ENCODE results near the gene IL22RA1.

IL22RA1 gene

GRCh38 chr1:24096009-24096738 is 46.8 kb downstream of the IL22RA1 start:
- no peaks in the 10 kb centered on the region for H3F3A ChIP-seq (ENCODE audit: insufficient read depth)
- no peaks in the 10 kb centered on the region for H3K79me2 ChIP-seq (ENCODE audit: insufficient read depth, low read length)
- H3K9ac ChIP-seq (ENCODE audit: low read length): no peak overlapping the region
- no peak overlapping the region for H3K27ac ChIP-seq (ENCODE audit: low read depth, low read length)
- no peaks in the 10 kb centered on the region for H3K36me3 ChIP-seq (ENCODE audit: low read length)
- no peak overlapping the region for H3K4me3 ChIP-seq (ENCODE audit: insufficient read depth, low read length, poor library complexity, severe bottlenecking)
- TF ChIP-seq CTCF (IDR thresholded peaks at IDR 0.05; ENCODE audit: insufficient read depth, low read length, poor library complexity, severe bottlenecking): no peak
- TF ChIP-seq EZH2phosphoT487 (conservative IDR thresholded peaks at IDR 0.05; ENCODE audit: low read length): no peak
- no peaks in the 10 kb centered on the region for H4K20me1 ChIP-seq (ENCODE audit: low read depth, low read length)
- H2AFZ ChIP-seq (ENCODE audit: low read depth, low read length, severe bottlenecking): no peak overlapping the region
- H3K9me3 ChIP-seq (ENCODE audit: insufficient read depth, low read length): no peaks in the 10 kb centered on the region
- H3K4me2 ChIP-seq (ENCODE audit: low read depth, low read length, poor library complexity, severe bottlenecking): no peak overlapping the region
- H3K9me2 ChIP-seq (replicated peaks; ENCODE audit: insufficient read depth, low read length): no peaks in the 10 kb centered on the region
- H3K27me3 ChIP-seq (ENCODE audit: low read length): no peaks in the 10 kb centered on the region

GRCh38 chr1:24095140-24095859 is 47.6 kb downstream of the IL22RA1 start:
- Histone ChIP-seq H3K4me2 (ENCODE audit: low read depth, low read length, poor library complexity, severe bottlenecking) (no peak overlapping the region), H3K27ac (ENCODE audit: low read depth, low read length) (no peak overlapping the region), H3K4me3 (ENCODE audit: insufficient read depth, low read length, poor library complexity, severe bottlenecking) (no peak overlapping the region), H3K9me2 (replicated peaks; ENCODE audit: insufficient read depth, low read length) (no peaks in the 10 kb centered on the region), H3K27me3 (ENCODE audit: low read length) (no peaks in the 10 kb centered on the region), H4K20me1 (ENCODE audit: low read depth, low read length) (no peaks in the 10 kb centered on the region), H3K36me3 (ENCODE audit: low read length) (no peaks in the 10 kb centered on the region), H3K9ac (ENCODE audit: low read length) (no peak overlapping the region), H3K9me3 (ENCODE audit: insufficient read depth, low read length) (no peaks in the 10 kb centered on the region), H3K79me2 (ENCODE audit: insufficient read depth, low read length) (no peaks in the 10 kb centered on the region), H2AFZ (ENCODE audit: low read depth, low read length, severe bottlenecking) (no peak overlapping the region), H3F3A (ENCODE audit: insufficient read depth) (no peaks in the 10 kb centered on the region)
- TF ChIP-seq CTCF (IDR thresholded peaks at IDR 0.05; ENCODE audit: insufficient read depth, low read length, poor library complexity, severe bottlenecking): no peak
- TF ChIP-seq EZH2phosphoT487 (conservative IDR thresholded peaks at IDR 0.05; ENCODE audit: low read length): no peak

- Histone ChIP-seq H3K9ac (ENCODE audit: low read length) (no peak overlapping the region), H3K4me3 (ENCODE audit: insufficient read depth, low read length, poor library complexity, severe bottlenecking) (no peak overlapping the region), H3K27me3 (ENCODE audit: low read length) (no peaks in the 10 kb centered on the region), H4K20me1 (ENCODE audit: low read depth, low read length) (no peaks in the 10 kb centered on the region), H3F3A (ENCODE audit: insufficient read depth) (no peaks in the 10 kb centered on the region), H3K9me3 (ENCODE audit: insufficient read depth, low read length) (no peaks in the 10 kb centered on the region), H3K79me2 (ENCODE audit: insufficient read depth, low read length) (no peaks in the 10 kb centered on the region), H3K4me2 (ENCODE audit: low read depth, low read length, poor library complexity, severe bottlenecking) (no peak overlapping the region), H3K36me3 (ENCODE audit: low read length) (no peaks in the 10 kb centered on the region), H3K9me2 (replicated peaks; ENCODE audit: insufficient read depth, low read length) (no peaks in the 10 kb centered on the region), H3K27ac (ENCODE audit: low read depth, low read length) (no peak overlapping the region), H2AFZ (ENCODE audit: low read depth, low read length, severe bottlenecking) (no peak overlapping the region)
- TF ChIP-seq EZH2phosphoT487 (conservative IDR thresholded peaks at IDR 0.05; ENCODE audit: low read length): no peak
- TF ChIP-seq CTCF (IDR thresholded peaks at IDR 0.05; ENCODE audit: insufficient read depth, low read length, poor library complexity, severe bottlenecking): no peak
These were observed 48.4 kb downstream of the IL22RA1 start for GRCh38 chr1:24094554-24094953.
